Hepatocyte (in vitro differentiated cells): ENCODE data around the gene SORCS2. TPM values are rescaled to one million over a fixed set of nuclear protein-coding genes. Genes with fewer than 3 reads are reported as not detected.
A peak's percentile ranks its signal among the peaks of the same experiment; 100 is the strongest.

ENCODE experiments used
- DNase-seq: peaks from one replicate; pipeline ENCODE4 v3.0.0-alpha.2; 2016; ENCODE audit warnings: low spot score
- H2AFZ ChIP-seq: fragments of 200-600 bp; sonication (generic); 2 replicates; pipeline ENCODE4 v1.6.0; 2016; ENCODE audit warnings: antibody characterized with exemption, mild to moderate bottlenecking
- H3K27ac ChIP-seq: fragments of 200-600 bp; sonication (generic); 2 replicates; pipeline ENCODE4 v1.5.1; 2016; ENCODE audit warnings: mild to moderate bottlenecking
- H3K27me3 ChIP-seq: fragments of 200-600 bp; sonication (generic); 2 replicates; pipeline ENCODE4 v1.6.1; 2016
- H3K36me3 ChIP-seq: fragments of 200-600 bp; sonication (generic); replicated peaks from 2 replicates; pipeline ENCODE4 v1.5.1; 2016; ENCODE audit warnings: low read depth; ENCODE audit not compliant: insufficient read depth
- H3K4me1 ChIP-seq: fragments of 200-600 bp; sonication (generic); 2 replicates; pipeline ENCODE4 v1.5.1; 2016; ENCODE audit warnings: mild to moderate bottlenecking, moderate library complexity; ENCODE audit not compliant: insufficient read depth
- H3K4me2 ChIP-seq: fragments of 200-600 bp; sonication (generic); 2 replicates; pipeline ENCODE4 v1.6.0; 2016
- H3K4me3 ChIP-seq: fragments of 200-600 bp; sonication (generic); 2 replicates; pipeline ENCODE4 v1.5.1; 2016; ENCODE audit warnings: mild to moderate bottlenecking
- H3K79me2 ChIP-seq: fragments of 200-600 bp; sonication (generic); 2 replicates; pipeline ENCODE4 v1.6.0; 2017; ENCODE audit warnings: mild to moderate bottlenecking
- H3K9me2 ChIP-seq: fragments of 200-600 bp; sonication (generic); replicated peaks from 2 replicates; pipeline ENCODE4 v1.6.0; 2017; ENCODE audit warnings: mild to moderate bottlenecking; ENCODE audit not compliant: insufficient read depth
- H3K9me3 ChIP-seq: fragments of 200-600 bp; sonication (generic); 2 replicates; pipeline ENCODE4 v1.5.1; 2016; ENCODE audit warnings: low read depth, mild to moderate bottlenecking
- H4K20me1 ChIP-seq: fragments of 200-600 bp; sonication (generic); 2 replicates; pipeline ENCODE4 v1.6.0; 2016; ENCODE audit warnings: mild to moderate bottlenecking; ENCODE audit not compliant: insufficient read depth, poor library complexity, severe bottlenecking
- EZH2 ChIP-seq: fragments of 200-600 bp; sonication (generic); IDR thresholded peaks from 2 replicates; pipeline ENCODE4 v1.6.1; 2016; ENCODE audit warnings: antibody characterized with exemption, mild to moderate bottlenecking, borderline replicate concordance
- EZH2phosphoT487 ChIP-seq: fragments of 200-600 bp; sonication (generic); IDR thresholded peaks from one replicate; pipeline ENCODE4 v1.6.1; 2018; ENCODE audit warnings: antibody characterized with exemption, mild to moderate bottlenecking, low read depth, moderate library complexity; ENCODE audit not compliant: unreplicated experiment, severe bottlenecking
- WGBS: methylation state at CpG from one replicate; pipeline ENCODE4 v1.1.6; 2016; ENCODE audit warnings: low lambda C conversion rate; ENCODE audit errors: missing lambda C conversion rate; 5-methylcytosine and 5-hydroxymethylcytosine counted together
- polyA plus RNA-seq: library from polyadenylated mRNA; unstranded; fragments of >200 nt; fragmentation: Nextera tagmentation; extraction: Ambion mirVana; gene quantifications from 2 replicates; pipeline ENCODE4 v1.2.1, GENCODE V29; 2016
- total RNA-seq: library from RNA; depleted of rRNA; stranded (reverse); fragments of >200 nt; gene quantifications from 2 replicates; pipeline ENCODE4 v1.2.3, GENCODE V29; 2014
- TF ChIP-seq, protein P1 (sequence below): fragments of 200-600 bp; sonication (generic); IDR thresholded peaks from 2 replicates; pipeline ENCODE4 v1.5.1; 2016; ENCODE audit warnings: antibody characterized with exemption, mild to moderate bottlenecking; ENCODE audit not compliant: poor library complexity

Gene SORCS2
- total and polyA plus RNA-seq, 2 experiments from 2014 or later, result 1.6 to 4.8 TPM

GRCh38 chr4:7234355-7235029, 42.2 kb downstream of the SORCS2 start:
- no peaks in the 10 kb centered on the region for H3K27me3 ChIP-seq
- H3K27ac ChIP-seq, result no peak overlapping the region
- H3K4me2 ChIP-seq, result no peak overlapping the region
- H3K4me3 ChIP-seq, result no peak overlapping the region
- no peaks in the 10 kb centered on the region for H3K9me3 ChIP-seq
- TF ChIP-seq EZH2phosphoT487 (no peak), EZH2 (no peak)
- TF ChIP-seq, protein P1, sequence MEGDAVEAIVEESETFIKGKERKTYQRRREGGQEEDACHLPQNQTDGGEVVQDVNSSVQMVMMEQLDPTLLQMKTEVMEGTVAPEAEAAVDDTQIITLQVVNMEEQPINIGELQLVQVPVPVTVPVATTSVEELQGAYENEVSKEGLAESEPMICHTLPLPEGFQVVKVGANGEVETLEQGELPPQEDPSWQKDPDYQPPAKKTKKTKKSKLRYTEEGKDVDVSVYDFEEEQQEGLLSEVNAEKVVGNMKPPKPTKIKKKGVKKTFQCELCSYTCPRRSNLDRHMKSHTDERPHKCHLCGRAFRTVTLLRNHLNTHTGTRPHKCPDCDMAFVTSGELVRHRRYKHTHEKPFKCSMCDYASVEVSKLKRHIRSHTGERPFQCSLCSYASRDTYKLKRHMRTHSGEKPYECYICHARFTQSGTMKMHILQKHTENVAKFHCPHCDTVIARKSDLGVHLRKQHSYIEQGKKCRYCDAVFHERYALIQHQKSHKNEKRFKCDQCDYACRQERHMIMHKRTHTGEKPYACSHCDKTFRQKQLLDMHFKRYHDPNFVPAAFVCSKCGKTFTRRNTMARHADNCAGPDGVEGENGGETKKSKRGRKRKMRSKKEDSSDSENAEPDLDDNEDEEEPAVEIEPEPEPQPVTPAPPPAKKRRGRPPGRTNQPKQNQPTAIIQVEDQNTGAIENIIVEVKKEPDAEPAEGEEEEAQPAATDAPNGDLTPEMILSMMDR, result no peak
- no peak overlapping the region for H2AFZ ChIP-seq
- peaks cover 13% of the 10 kb centered on the region for H3K4me1 ChIP-seq
- H3K79me2 ChIP-seq, result no peaks in the 10 kb centered on the region
- H4K20me1 ChIP-seq, result no peaks in the 10 kb centered on the region
- no peaks in the 10 kb centered on the region for H3K36me3 ChIP-seq
- H3K9me2 ChIP-seq, result no peaks in the 10 kb centered on the region
- WGBS, result 93% methylated on average over 14 of the region's 14 CpGs
- DNase-seq, result no peak

DNA sequence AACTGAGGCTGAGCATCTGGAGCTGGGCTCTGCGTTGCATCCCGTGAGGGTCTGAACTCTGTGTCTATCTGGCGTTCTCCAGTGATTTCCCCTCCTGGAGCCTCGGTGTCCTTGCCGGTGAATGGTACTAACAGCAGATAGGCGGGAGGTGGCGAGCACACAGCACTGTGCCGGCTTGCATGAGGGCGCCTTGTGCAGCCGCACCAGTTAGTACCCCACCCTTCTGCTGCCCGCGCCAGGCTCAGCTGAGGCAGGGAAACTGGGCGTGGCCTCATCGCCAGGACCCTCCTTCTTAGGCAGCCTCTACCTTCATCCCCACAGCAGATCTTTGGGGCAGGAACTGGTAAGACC, 42.7 kb downstream of the SORCS2 start:
- no peak overlapping the region for H2AFZ ChIP-seq
- TF ChIP-seq, protein P1, result no peak
- TF ChIP-seq EZH2 (no peak), EZH2phosphoT487 (no peak)
- no peak overlapping the region for H3K4me3 ChIP-seq
- H3K9me2 ChIP-seq, result no peaks in the 10 kb centered on the region
- 95% methylated on average over 14 of the region's 14 CpGs for WGBS
- H3K27ac ChIP-seq, result no peak overlapping the region
- peaks cover 13% of the 10 kb centered on the region for H3K4me1 ChIP-seq
- H3K4me2 ChIP-seq, result no peak overlapping the region
- no peaks in the 10 kb centered on the region for H3K36me3 ChIP-seq
- H3K79me2 ChIP-seq, result no peaks in the 10 kb centered on the region
- DNase-seq, result no peak
- no peaks in the 10 kb centered on the region for H4K20me1 ChIP-seq
- no peaks in the 10 kb centered on the region for H3K9me3 ChIP-seq
- no peaks in the 10 kb centered on the region for H3K27me3 ChIP-seq

- no peaks in the 10 kb centered on the region for H3K27me3 ChIP-seq
- TF ChIP-seq EZH2phosphoT487, result no peak
- no peak for TF ChIP-seq EZH2
- TF ChIP-seq, protein P1, result no peak
- H3K4me2 ChIP-seq, result peak overlapping the region; percentile 15
- DNase-seq, result no peak
- H3K4me3 ChIP-seq, result no peak overlapping the region
- peak overlapping the region; percentile 43 for H3K27ac ChIP-seq
- H3K4me1 ChIP-seq, result peaks cover 13% of the 10 kb centered on the region
- H3K36me3 ChIP-seq, result no peaks in the 10 kb centered on the region
- H2AFZ ChIP-seq, result no peak overlapping the region
- 54% methylated on average over 4 of the region's 4 CpGs for WGBS
- no peaks in the 10 kb centered on the region for H3K79me2 ChIP-seq
- no peaks in the 10 kb centered on the region for H3K9me2 ChIP-seq
- no peaks in the 10 kb centered on the region for H4K20me1 ChIP-seq
- H3K9me3 ChIP-seq, result no peaks in the 10 kb centered on the region
Observed at GRCh38 chr4:7236847-7237246, 44.5 kb downstream of the SORCS2 start.

DNA sequence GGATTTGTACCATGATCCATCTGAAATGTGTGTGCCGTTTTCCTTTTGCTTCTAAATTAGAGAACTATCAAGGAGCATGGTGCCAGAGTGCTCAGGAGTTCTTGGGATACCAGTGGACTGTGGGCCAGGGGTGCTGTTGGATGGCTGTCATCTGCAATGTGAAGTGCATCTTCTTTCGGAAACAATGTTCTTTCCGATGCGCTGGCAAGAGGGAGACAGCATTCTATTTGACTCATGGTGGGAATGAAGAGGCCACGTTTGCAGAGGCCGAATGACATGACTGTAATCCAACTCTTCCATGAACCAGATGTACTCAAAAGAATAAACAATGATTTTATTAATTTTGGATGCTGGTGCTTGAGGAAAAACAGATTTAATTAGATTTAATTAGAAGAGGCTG, 45.5 kb downstream of the SORCS2 start:
- Histone ChIP-seq H3K27ac (peak overlapping the region; percentile 62), H3K4me3 (no peak overlapping the region), H3K27me3 (no peaks in the 10 kb centered on the region), H3K4me1 (peaks cover 13% of the 10 kb centered on the region), H3K36me3 (no peaks in the 10 kb centered on the region), H3K9me3 (no peaks in the 10 kb centered on the region), H3K9me2 (no peaks in the 10 kb centered on the region), H3K79me2 (no peaks in the 10 kb centered on the region), H3K4me2 (no peak overlapping the region), H2AFZ (no peak overlapping the region), H4K20me1 (no peaks in the 10 kb centered on the region)
- no peak for TF ChIP-seq EZH2
- TF ChIP-seq, protein P1, result no peak
- no peak for TF ChIP-seq EZH2phosphoT487
- no peak for DNase-seq
- 73% methylated on average over 6 of the region's 6 CpGs for WGBS
